Measurements from ENCODE around the gene PDZK1IP1.
"Not testable (repeated sequence)": the region's sequence is repeated elsewhere in the genome, so short reads cannot be mapped to it uniquely, and the experiment has no call there.

Gene PDZK1IP1

DNA sequence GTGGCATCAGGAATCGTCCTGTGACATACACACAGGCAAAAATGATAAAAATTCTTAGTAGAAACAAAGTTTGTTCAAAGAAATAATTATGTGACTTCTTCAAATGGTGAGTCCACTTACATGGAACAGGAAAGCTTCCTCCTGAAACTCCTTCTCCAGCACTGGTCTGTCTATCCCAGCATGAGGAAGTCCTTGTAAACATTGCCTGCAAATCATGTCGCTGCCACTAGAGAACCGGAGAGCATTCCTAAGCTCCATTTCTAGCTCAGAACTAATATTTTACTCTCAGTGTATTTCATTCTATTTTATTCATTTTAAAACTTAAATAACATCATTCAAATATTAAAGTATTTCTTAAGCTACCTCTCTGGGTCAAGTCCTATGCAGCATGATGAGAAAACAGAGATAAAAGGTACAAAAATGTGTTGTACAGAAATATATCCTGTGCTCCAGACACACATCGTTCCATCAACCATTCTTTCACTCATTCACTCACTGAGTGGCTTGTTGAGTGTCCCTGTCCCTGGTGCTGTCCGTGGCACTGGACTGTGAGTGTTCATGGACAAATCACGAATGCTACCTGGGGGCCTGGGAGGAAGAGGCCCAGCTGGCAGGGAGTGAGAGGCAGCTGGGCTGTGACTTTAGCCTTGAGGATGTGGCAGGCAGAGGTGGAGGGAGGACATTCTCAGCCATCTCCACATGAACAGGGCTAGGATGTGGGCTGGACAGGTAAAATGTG, 42.6 kb downstream of the PDZK1IP1 start:
- no peaks in the 10 kb centered on the region for H3K36me3 ChIP-seq (replicated peaks; ENCODE audit: insufficient read depth, low read length)
- H2AFZ ChIP-seq (ENCODE audit: low read length): no peak overlapping the region
- no peak overlapping the region for H3K4me2 ChIP-seq (ENCODE audit: low read depth, low read length)
- no peaks in the 10 kb centered on the region for H3K9me3 ChIP-seq (replicated peaks; ENCODE audit: insufficient read depth, low read length)
- no peaks in the 10 kb centered on the region for H3K27me3 ChIP-seq (replicated peaks; ENCODE audit: insufficient read depth, low read length)
- H3K4me1 ChIP-seq (ENCODE audit: low read length): no peaks in the 10 kb centered on the region
- no peak overlapping the region for H3K4me3 ChIP-seq (ENCODE audit: low read length)
- no peaks in the 10 kb centered on the region for H3K79me2 ChIP-seq (ENCODE audit: low read length)
- H4K20me1 ChIP-seq (ENCODE audit: insufficient read depth, low read length): no peaks in the 10 kb centered on the region
- TF ChIP-seq EZH2 (optimal IDR thresholded peaks at IDR 0.05; ENCODE audit: low read depth, low read length) (no peak), EZH2phosphoT487 (IDR thresholded peaks at IDR 0.05; ENCODE audit: low read length) (no peak)
- TF ChIP-seq, protein P1, sequence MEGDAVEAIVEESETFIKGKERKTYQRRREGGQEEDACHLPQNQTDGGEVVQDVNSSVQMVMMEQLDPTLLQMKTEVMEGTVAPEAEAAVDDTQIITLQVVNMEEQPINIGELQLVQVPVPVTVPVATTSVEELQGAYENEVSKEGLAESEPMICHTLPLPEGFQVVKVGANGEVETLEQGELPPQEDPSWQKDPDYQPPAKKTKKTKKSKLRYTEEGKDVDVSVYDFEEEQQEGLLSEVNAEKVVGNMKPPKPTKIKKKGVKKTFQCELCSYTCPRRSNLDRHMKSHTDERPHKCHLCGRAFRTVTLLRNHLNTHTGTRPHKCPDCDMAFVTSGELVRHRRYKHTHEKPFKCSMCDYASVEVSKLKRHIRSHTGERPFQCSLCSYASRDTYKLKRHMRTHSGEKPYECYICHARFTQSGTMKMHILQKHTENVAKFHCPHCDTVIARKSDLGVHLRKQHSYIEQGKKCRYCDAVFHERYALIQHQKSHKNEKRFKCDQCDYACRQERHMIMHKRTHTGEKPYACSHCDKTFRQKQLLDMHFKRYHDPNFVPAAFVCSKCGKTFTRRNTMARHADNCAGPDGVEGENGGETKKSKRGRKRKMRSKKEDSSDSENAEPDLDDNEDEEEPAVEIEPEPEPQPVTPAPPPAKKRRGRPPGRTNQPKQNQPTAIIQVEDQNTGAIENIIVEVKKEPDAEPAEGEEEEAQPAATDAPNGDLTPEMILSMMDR (IDR thresholded peaks at IDR 0.05; ENCODE audit: low read length): no peak
- no peak for DNase-seq
- no peak overlapping the region for H3K27ac ChIP-seq (ENCODE audit: low read length)
- no peaks in the 10 kb centered on the region for H3F3A ChIP-seq (ENCODE audit: insufficient read depth, low read length)
- no peaks in the 10 kb centered on the region for H3K9me2 ChIP-seq (replicated peaks; ENCODE audit: insufficient read depth, low read length)
- no peak overlapping the region for H3K9ac ChIP-seq (ENCODE audit: low read length)

DNA sequence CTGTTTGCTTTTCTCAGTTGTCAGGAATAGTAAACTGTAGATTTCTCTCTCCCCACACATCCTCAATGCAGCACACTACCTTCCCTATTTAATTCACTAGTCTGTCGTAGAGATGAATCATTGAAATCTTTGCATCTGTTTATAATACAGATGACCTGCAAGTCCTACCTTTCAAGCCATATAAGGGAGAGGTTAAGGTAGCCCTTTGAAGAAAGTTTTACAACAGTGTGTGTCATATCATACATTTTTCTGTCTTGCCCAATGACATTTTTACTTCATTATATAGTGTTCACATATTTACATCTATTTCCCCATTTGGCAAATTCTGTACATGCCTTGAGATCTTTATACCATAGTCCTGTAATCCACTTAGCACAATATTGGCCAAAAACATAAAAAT, 43.3 kb downstream of the PDZK1IP1 start:
- H3K79me2 ChIP-seq (ENCODE audit: low read length); H3F3A ChIP-seq (ENCODE audit: insufficient read depth, low read length); H3K4me1 ChIP-seq (ENCODE audit: low read length); DNase-seq; H3K9ac ChIP-seq (ENCODE audit: low read length); H3K9me3 ChIP-seq (replicated peaks; ENCODE audit: insufficient read depth, low read length); H3K9me2 ChIP-seq (replicated peaks; ENCODE audit: insufficient read depth, low read length); H4K20me1 ChIP-seq (ENCODE audit: insufficient read depth, low read length); H3K36me3 ChIP-seq (replicated peaks; ENCODE audit: insufficient read depth, low read length); H3K27me3 ChIP-seq (replicated peaks; ENCODE audit: insufficient read depth, low read length); H3K4me3 ChIP-seq (ENCODE audit: low read length); H3K27ac ChIP-seq (ENCODE audit: low read length); H3K4me2 ChIP-seq (ENCODE audit: low read depth, low read length); H2AFZ ChIP-seq (ENCODE audit: low read length): not testable (repeated sequence)

DNA sequence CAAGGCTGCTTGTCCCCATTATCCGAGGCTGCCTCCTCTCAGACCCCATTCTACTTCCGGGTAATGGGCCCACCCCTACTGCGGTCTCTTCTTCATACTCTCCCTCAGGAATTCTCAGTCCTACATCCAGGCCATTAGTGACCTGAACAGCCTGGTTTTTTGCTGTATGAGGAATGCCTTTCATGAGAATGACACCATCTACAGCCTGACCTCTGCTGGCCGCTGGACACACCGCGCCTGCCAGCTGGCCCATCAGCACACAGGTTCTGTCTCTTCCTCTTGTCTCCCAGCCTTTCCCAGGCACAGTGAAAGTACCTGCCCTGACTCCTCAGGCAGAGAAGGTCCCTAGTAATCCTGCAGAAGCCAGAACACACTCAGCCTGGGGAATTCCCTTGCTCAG, 46.2 kb downstream of the PDZK1IP1 start:
- not testable (repeated sequence) for H3K9me3 ChIP-seq (replicated peaks; ENCODE audit: insufficient read depth, low read length); H3K27me3 ChIP-seq (replicated peaks; ENCODE audit: insufficient read depth, low read length); H3K4me3 ChIP-seq (ENCODE audit: low read length); H3K4me1 ChIP-seq (ENCODE audit: low read length); H3K36me3 ChIP-seq (replicated peaks; ENCODE audit: insufficient read depth, low read length); H4K20me1 ChIP-seq (ENCODE audit: insufficient read depth, low read length); H3K9me2 ChIP-seq (replicated peaks; ENCODE audit: insufficient read depth, low read length); DNase-seq; H3K9ac ChIP-seq (ENCODE audit: low read length); H3F3A ChIP-seq (ENCODE audit: insufficient read depth, low read length); H2AFZ ChIP-seq (ENCODE audit: low read length); H3K4me2 ChIP-seq (ENCODE audit: low read depth, low read length); H3K79me2 ChIP-seq (ENCODE audit: low read length); H3K27ac ChIP-seq (ENCODE audit: low read length)
- TF ChIP-seq, protein P1 (IDR thresholded peaks at IDR 0.05; ENCODE audit: low read length): peak; percentile 33

DNA sequence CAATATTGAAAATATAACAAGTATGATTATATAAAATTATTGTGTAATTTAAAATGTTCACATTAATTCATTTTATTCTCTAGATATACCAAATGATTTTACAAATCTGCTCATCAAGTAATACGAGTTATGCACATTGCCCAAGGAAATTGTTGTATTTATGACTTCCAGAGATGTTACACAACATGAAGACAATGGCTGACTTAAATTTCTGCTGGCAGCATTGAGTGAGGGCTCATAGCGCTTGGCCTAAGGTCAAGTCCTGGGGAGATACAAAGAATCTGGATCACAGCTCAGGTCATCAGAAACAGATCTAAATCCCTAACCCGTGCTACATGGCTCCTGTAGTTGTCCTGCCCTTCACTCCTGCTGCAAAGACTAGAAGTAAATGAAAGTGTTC, 49.5 kb downstream of the PDZK1IP1 start:
- H2AFZ ChIP-seq (ENCODE audit: low read length); H3F3A ChIP-seq (ENCODE audit: insufficient read depth, low read length): not testable (repeated sequence)

More for the DNA sequence above, 49.5 kb downstream of the PDZK1IP1 start:
- H3K9ac ChIP-seq (ENCODE audit: low read length); H3K36me3 ChIP-seq (replicated peaks; ENCODE audit: insufficient read depth, low read length); H3K4me2 ChIP-seq (ENCODE audit: low read depth, low read length); H3K79me2 ChIP-seq (ENCODE audit: low read length); H3K27ac ChIP-seq (ENCODE audit: low read length); H3K27me3 ChIP-seq (replicated peaks; ENCODE audit: insufficient read depth, low read length); DNase-seq; H3K9me3 ChIP-seq (replicated peaks; ENCODE audit: insufficient read depth, low read length); H4K20me1 ChIP-seq (ENCODE audit: insufficient read depth, low read length); H3K4me3 ChIP-seq (ENCODE audit: low read length); H3K4me1 ChIP-seq (ENCODE audit: low read length); H3K9me2 ChIP-seq (replicated peaks; ENCODE audit: insufficient read depth, low read length): not testable (repeated sequence)
